T-helper 9 cell (primary cell): ENCODE results near the gene FANCM.
"Not testable (repeated sequence)": the region's sequence is repeated elsewhere in the genome, so short reads cannot be mapped to it uniquely, and the experiment has no call there.

Source experiments
- DNase-seq: peaks from one replicate; pipeline ENCODE4 v3.0.0-alpha.2; 2020

Gene FANCM

GRCh38 chr14:45140661-45141187, 5.0 kb downstream of the FANCM start:
- no peak for DNase-seq

- DNase-seq: not testable (repeated sequence)
Measured at GRCh38 chr14:45142083-45142482, 6.4 kb downstream of the FANCM start.

GRCh38 chr14:45144658-45145057, 8.9 kb downstream of the FANCM start:
- no peak for DNase-seq

- no peak for DNase-seq
Measured at GRCh38 chr14:45145214-45145613, 9.5 kb downstream of the FANCM start.

GRCh38 chr14:45149602-45150001, 13.9 kb downstream of the FANCM start:
- no peak for DNase-seq

- DNase-seq: no peak
Measured at GRCh38 chr14:45150386-45150890, 14.7 kb downstream of the FANCM start.

GRCh38 chr14:45156067-45156466, 20.3 kb downstream of the FANCM start:
- no peak for DNase-seq

- no peak for DNase-seq
Measured at GRCh38 chr14:45169906-45170305, 34.2 kb downstream of the FANCM start.

GRCh38 chr14:45177076-45177475, 41.3 kb downstream of the FANCM start:
- DNase-seq: no peak

- DNase-seq: no peak
Measured at GRCh38 chr14:45181329-45181728, 45.6 kb downstream of the FANCM start.

GRCh38 chr14:45181806-45182205, 46.1 kb downstream of the FANCM start:
- DNase-seq: no peak

GRCh38 chr14:45185100-45185814, 49.5 kb downstream of the FANCM start:
- DNase-seq: no peak

GRCh38 chr14:45194964-45195363, 59.2 kb downstream of the FANCM start:
- DNase-seq: no peak

GRCh38 chr14:45198551-45198950, 62.8 kb downstream of the FANCM start:
- DNase-seq: no peak

GRCh38 chr14:45199230-45199629, 63.5 kb downstream of the FANCM start:
- no peak for DNase-seq

- no peak for DNase-seq
Measured at GRCh38 chr14:45201905-45202304, 66.2 kb downstream of the FANCM start.

- no peak for DNase-seq
Measured at GRCh38 chr14:45204241-45204640, 68.5 kb downstream of the FANCM start.

- no peak for DNase-seq
Measured at GRCh38 chr14:45210159-45210558, 74.4 kb downstream of the FANCM start.

- no peak for DNase-seq
Measured at GRCh38 chr14:45211295-45211694, 75.6 kb downstream of the FANCM start.

- DNase-seq: no peak
Measured at GRCh38 chr14:45212231-45212630, 76.5 kb downstream of the FANCM start.

GRCh38 chr14:45213716-45214115, 78.0 kb downstream of the FANCM start:
- not testable (repeated sequence) for DNase-seq

- not testable (repeated sequence) for DNase-seq
Measured at GRCh38 chr14:45214341-45214740, 78.6 kb downstream of the FANCM start.

- DNase-seq: no peak
Measured at GRCh38 chr14:45222485-45223262, 86.9 kb downstream of the FANCM start.

- DNase-seq: no peak
Measured at GRCh38 chr14:45227566-45227965, 91.8 kb downstream of the FANCM start.
